ENCODE results near the gene FGFR3. TPM values are rescaled to one million over a fixed set of nuclear protein-coding genes. Genes with fewer than 3 reads are reported as not detected.
"Not testable (repeated sequence)": the region's sequence is repeated elsewhere in the genome, so short reads cannot be mapped to it uniquely, and the experiment has no call there.

Gene FGFR3
- polyA plus RNA-seq, 4 donors = 70.0 to 150 (median 103) TPM

- DNase-seq (ENCODE audit: low read depth in 4 of 4, low spot score in 2 of 4) = no peak
Measured at GRCh38 chr4:1834047-1834775, 41.1 kb downstream of the FGFR3 start.

DNA sequence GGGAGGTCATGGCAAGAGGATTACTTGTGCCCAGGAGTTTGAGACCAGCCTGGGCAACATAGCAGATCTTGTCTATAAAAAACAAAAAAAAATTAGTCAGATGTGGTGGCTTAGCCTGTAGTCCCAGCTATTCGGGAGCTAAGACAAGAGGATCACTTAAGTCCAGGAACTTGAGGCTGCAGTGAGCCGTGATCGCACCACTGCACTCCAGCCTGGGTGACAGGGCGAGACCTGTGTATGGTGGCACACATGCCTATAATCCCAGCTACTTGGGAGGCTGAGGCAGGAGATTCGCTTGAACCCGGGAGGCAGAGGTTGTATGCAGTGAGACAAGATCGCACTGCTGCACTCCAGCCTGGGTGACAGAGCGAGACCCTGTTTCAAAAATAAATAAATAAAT lies 42.7 kb downstream of the FGFR3 start:
- DNase-seq (ENCODE audit: low read depth in 4 of 4, low spot score in 2 of 4) = not testable (repeated sequence)

DNA sequence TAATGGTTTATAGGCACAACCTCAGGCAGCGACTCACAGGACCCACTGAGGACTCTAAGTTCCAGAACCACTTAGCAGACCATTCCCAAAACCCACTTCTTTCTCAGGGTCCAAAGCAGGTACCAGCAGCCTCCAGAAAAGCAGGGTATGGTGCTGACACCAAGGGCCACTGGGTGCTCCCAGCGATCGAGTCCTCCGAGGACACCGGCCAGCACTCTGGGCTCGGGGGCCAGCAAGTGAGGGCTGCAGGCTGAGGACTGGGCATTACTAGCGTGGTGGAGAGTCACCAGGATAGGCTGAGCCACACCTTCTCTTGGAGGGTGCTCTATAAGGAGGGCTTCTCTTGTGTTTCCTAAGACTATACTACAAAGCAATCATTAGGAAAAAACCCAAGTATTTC lies 43.6 kb downstream of the FGFR3 start:
- no peak for DNase-seq (ENCODE audit: low read depth in 4 of 4, low spot score in 2 of 4)

GRCh38 chr4:1837069-1837468 lies 44.0 kb downstream of the FGFR3 start:
- DNase-seq (ENCODE audit: low read depth in 4 of 4, low spot score in 2 of 4) = no peak

DNA sequence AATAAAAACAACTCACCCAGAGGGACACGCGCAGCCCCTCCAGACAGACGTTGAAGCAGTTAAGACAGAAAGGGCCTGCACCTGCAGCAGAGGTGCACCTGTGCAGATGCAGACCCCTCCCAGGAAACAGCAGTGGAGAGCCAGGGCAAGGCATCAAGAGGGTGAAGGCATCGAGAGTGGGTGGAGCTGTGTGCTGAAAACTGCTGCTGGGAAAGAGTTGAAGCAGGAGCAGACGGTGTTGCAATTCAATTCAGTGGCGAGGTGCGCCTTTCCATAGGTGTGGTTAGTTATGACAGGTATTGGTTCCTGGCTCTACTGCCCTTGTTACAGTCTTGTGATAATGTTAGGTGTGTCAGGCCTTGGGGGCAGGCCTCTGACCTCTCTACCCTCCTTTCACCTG lies 46.2 kb downstream of the FGFR3 start:
- no peak for DNase-seq (ENCODE audit: low read depth in 4 of 4, low spot score in 2 of 4)

- DNase-seq (ENCODE audit: low read depth in 4 of 4, low spot score in 2 of 4) = no peak
Measured at GRCh38 chr4:1841201-1841886, 48.3 kb downstream of the FGFR3 start.

- no peak for DNase-seq (ENCODE audit: low read depth in 4 of 4, low spot score in 2 of 4)
Measured at GRCh38 chr4:1841887-1842210, 48.8 kb downstream of the FGFR3 start.

GRCh38 chr4:1842339-1842895 lies 49.3 kb downstream of the FGFR3 start:
- DNase-seq (ENCODE audit: low read depth in 4 of 4, low spot score in 2 of 4) = no peak

DNA sequence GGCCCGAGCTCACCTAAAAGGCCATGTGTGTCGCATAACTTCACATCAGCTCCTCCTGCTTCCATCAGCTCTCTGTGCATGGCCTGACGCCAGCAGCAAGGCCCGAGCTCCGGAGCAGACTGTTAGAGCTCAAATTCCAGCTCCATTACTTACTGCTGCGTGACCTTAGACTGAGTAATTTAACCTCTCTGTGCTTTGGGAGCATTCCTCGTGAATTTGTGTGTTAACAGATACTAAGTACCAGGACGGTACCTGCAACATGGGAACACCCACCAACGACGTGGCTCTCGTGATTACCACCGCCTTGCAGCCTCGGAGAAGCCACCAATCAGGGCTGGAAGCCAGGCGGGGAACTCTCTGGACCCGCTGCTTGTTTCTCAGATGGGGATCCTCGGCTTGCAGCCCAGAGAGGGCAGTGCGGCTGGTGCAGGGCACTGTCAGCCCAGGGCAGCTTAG lies 49.9 kb downstream of the FGFR3 start:
- no peak for DNase-seq (ENCODE audit: low read depth in 4 of 4, low spot score in 2 of 4)

DNA sequence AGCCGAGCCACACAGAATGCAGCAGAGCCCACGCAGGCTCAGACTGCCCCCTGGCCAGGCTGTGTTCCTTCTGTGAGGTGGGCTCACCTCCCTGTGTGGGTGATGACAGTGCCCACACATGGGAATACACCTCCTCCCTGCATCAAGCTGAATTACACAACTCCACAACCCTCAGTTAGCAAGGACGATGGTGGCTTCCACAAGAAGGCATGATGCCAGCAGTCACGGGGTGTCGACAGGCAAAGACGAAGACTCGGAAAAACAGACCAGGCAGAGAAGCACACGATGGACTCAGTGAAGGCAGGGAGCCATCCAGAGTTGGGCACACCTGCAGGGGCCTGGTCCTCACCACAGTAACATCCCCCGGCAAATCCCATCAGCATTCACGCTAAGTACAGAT lies 50.8 kb downstream of the FGFR3 start:
- DNase-seq (ENCODE audit: low read depth in 4 of 4, low spot score in 2 of 4) = no peak

- not testable (repeated sequence) for DNase-seq (ENCODE audit: low read depth in 4 of 4, low spot score in 2 of 4)
Measured at GRCh38 chr4:1844618-1845017, 51.5 kb downstream of the FGFR3 start.

GRCh38 chr4:1846580-1846979 lies 53.5 kb downstream of the FGFR3 start:
- DNase-seq (ENCODE audit: low read depth in 4 of 4, low spot score in 2 of 4) = no peak

- DNase-seq (ENCODE audit: low read depth in 4 of 4, low spot score in 2 of 4) = no peak
Measured at GRCh38 chr4:1850276-1850675, 57.2 kb downstream of the FGFR3 start.

DNA sequence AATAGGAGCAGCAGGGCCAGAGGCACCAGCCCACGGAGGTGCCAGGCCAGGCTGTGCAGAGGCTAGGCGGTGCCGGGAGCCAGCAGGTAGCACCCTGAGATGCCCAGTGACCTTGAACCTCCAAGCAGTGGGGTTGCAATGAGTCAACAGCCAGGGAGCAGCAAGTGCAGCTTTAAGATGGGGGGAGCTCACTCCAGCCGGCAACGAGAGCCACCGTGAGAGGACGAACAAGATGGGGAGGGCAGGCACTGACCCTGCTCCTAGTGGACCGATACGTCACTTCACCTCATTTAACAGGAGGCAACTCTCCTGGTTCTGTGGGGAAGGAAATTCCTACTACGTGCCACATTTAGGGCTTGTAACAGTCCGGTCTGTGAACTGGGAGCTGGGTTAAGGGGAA lies 58.1 kb downstream of the FGFR3 start:
- DNase-seq (ENCODE audit: low read depth in 4 of 4, low spot score in 2 of 4) = no peak

- no peak for DNase-seq (ENCODE audit: low read depth in 4 of 4, low spot score in 2 of 4)
Measured at GRCh38 chr4:1851575-1852410, 58.7 kb downstream of the FGFR3 start.

DNA sequence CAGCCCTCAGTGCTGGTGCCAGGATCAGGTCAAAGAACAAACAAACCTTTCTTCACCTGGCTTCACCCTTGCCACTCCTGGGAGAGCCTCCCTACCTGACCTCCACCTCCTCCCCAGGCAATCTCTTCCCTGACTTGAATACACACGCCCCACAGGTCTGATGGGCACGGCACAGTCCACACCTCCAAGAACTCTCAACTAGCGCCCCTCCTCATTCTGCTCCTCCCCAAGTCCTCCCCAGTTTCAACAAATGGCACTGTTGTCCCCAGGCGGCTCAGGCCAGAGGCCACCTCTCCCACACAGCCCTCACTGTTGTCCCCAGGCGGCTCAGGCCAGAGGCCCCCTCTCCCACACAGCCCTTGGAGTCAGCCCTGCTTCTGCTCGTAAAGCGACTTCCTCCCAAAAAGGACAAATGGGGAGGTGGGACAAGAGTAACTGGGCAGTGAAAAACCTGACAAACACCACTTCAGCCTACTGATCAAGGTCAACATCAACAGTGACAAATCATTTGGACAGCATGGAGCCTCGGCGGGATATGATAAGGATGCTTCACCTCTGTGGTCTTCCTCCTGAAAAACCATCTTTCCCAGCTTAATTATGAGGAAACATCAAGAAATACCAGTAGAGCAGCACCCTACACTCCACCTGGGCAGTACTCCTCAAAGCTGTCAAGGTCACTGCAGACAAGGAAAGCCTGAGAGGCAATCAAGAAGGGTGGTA lies 60.0 kb downstream of the FGFR3 start:
- DNase-seq (ENCODE audit: low read depth in 4 of 4, low spot score in 2 of 4) = no peak

- no peak for DNase-seq (ENCODE audit: low read depth in 4 of 4, low spot score in 2 of 4)
Measured at GRCh38 chr4:1854752-1855151, 61.7 kb downstream of the FGFR3 start.

GRCh38 chr4:1855333-1856070 lies 62.4 kb downstream of the FGFR3 start:
- no peak for DNase-seq (ENCODE audit: low read depth in 4 of 4, low spot score in 2 of 4)

DNA sequence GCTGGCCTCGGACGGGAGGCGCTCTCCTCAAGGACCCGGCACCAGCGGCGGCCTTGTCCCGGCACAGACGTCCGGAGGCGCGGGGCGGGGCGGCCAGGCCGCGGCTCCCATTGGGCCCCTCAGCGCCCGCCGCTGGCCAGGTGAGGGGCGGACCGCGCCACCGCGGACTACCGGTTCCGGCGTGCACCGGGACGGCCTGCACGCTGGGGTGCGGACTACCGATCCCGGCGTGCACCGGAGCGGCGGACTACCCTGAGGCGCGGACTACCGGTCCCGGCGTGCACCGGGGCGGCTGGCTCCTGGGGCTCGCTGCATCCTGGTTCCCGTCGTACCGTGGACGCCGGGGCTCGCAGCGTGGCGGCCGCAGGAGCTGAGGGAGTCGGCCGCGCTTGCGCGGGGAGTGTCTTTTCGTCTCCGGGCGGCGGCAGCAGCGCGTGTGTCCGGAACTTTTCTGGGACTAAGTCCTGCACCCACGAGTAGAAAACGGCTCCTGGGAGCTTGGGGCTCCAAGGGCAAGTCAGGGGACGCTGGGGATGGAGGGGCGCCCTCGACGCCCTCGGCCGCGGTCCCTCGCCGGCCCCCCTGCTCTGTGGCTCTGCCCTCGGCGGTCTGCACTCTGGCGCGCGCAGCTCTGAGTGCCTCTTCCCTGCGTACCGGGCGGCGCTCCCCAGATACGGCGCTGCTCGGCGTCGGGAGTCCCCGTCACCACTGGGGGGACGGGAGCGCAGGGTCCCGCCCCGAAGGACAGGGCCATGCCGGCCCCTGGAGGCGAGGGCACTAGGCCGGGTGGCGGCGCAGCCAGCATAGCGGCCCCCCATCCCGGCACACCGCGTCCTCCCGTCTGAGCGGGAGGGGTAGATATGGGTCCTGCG lies 63.2 kb downstream of the FGFR3 start, which contains the start of gene LETM1:
TSS of gene LETM1 (minus strand) at position 86 of the 872 bp plus-strand sequence. CDS start 206 bp downstream, outside the sequence.
- peak in 3 of 4 donors; percentile 73 to 87 (median 84) for DNase-seq (ENCODE audit: low read depth in 4 of 4, low spot score in 2 of 4)

Measured in left renal cortex interstitium (tissue), 4 donors.